Stimulated activated CD8-positive, alpha-beta memory T cell treated with anti-CD3 and anti-CD28 coated beads, Interleukin-15, amount 100 ng/mL, for 1 hour (primary cell): ENCODE measurements around the gene TRIM66.

Experiments used
- DNase-seq: peaks from one replicate; pipeline ENCODE4 v3.0.0-alpha.2; 2020; ENCODE audit warnings: low read depth

Gene TRIM66

DNA sequence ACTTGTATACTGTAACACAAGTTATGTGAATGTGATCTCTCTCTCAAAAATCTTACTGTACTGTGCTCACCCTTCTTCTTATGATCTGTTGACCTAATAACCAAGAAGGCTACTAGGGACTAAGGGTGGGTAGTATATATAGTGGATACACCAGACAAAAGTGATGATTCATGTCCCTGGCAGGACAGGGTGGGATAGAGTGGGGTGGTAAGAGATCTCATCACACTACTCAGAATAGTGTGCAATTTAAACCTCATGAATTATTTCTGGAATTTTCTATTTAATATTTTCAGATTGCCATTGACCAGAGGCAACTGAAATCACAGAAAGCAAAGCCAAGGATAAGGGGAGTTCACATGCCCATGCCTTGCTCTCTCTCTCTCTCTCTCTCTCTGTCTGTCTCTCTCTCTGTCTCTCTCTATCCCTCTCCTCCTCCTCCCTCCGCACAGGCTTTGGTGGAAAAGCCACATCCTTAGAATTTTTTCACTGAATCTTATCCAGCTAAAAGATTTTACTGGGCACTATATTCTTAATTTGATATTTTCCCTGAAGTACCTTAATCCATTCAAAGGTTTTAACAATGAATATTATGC lies 76.4 kb downstream of the TRIM66 start:
- DNase-seq = no peak

DNA sequence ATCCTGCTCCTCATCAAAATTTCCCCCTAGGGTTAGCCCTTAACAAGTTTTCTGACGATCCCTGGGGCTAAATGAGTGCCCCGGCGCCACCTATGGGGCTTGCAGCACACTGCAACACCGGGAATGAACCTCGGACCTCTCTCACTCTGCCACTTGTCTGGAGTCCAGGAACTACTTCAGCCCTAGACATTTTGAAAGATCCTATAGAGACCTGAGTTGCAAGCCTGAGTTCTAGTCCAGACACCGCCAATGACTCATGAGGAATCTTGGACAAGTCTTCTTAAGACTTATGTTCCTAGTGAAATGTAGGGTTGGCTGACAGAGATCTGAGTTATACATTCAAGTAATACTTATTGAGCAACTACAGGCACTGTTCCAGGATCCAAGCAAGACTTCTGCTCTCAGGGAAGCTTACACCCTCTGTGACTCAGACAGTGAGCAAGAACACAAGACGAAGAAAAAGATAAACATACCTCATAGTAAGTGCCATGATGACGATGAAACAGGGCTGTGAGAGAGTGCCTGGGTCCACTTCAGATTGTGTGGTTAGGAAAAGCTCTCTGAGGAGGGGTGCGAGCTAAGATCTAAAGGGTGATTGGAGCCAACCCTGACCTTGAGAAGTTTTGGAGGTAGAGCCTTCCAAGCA lies 78.3 kb downstream of the TRIM66 start:
- DNase-seq = no peak

DNA sequence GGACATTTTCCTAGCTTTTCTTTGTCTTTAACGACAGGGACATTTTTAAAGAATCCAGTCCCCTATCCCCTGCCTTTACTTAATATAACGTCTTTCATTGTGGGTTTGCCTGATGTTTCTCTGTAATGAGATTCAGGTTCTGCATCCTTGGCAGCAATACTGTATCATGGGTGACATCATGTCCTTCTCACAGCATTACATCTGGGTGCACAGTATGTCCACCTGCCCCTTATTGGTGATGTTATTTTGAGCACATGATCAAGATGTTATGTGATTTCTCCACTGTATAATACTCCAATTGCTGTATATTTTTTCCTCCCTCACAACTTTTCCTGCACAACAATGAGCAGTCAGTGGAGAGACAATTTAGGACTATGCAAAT lies 78.8 kb downstream of the TRIM66 start:
- DNase-seq = no peak

DNA sequence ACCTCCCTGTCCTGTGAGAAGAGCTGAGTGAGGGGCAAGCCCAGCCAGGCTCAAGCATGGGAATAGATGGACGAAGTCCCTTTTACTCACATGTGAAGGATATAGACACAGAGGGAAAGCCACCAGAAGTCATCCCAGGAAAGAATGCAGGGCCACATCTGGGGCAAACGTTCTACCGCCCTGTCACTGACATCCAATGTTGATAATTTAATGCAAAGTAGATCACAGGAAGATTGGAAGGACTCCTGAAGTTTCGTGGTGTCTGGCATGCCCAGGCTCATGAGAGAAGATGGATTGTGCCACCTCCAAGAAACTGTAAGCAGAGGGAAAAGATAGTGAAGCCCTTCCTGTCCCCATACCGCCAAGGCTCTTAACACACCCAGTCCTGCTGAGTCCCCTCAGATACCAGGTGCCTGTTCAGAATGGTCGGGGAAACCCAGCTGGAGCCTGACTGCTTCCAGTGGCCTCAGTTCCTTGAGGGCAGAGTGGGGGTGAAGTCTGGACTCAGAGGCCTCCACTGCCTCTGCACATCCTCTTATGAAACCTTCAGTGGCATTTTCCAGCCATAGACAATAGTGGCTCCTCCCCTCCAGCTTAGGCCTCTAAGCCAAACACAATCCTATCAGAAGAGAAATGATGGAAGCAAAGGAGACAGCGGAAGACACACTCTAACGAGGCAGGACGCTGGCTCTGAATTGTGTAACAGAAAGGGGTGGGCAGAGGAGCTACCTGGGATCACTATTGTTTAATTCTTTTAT lies 80.9 kb downstream of the TRIM66 start:
- no peak for DNase-seq

GRCh38 chr11:8598506-8598905 lies 84.0 kb downstream of the TRIM66 start:
- no peak for DNase-seq

- DNase-seq = no peak
Observed at GRCh38 chr11:8597182-8597581, 85.3 kb downstream of the TRIM66 start.

- no peak for DNase-seq
Observed at GRCh38 chr11:8596504-8597046, 85.9 kb downstream of the TRIM66 start.

GRCh38 chr11:8593935-8594909 lies 88.2 kb downstream of the TRIM66 start, which contains the start of gene STK33:
Gene STK33 (minus strand): TSS chr11:8594228. CDS start chr11:8474905, 119,323 bp downstream.
- no peak for DNase-seq

DNA sequence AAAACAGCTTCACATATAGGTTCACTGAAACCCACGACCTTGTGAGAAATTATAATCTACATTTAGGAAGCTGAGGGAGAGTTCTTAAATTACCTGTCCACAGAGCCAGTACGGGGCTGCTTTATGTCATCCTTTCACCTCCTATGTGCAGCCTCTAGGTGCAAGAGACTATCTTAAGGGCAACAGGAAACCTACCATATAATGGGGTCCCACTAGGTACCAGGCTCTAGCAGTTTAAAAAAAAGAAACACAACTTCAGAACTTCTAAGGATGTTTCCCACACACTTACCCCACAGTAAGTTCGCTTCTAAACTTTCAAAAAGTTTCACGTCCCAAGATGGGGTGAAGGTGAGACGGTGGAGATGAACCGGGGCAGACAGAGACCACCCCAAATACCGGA lies 89.0 kb downstream of the TRIM66 start:
- no peak for DNase-seq

GRCh38 chr11:8587915-8588314 lies 94.5 kb downstream of the TRIM66 start:
- no peak for DNase-seq

- no peak for DNase-seq
Observed at GRCh38 chr11:8586805-8587204, 95.7 kb downstream of the TRIM66 start.

GRCh38 chr11:8586184-8586583 lies 96.3 kb downstream of the TRIM66 start:
- DNase-seq = no peak

DNA sequence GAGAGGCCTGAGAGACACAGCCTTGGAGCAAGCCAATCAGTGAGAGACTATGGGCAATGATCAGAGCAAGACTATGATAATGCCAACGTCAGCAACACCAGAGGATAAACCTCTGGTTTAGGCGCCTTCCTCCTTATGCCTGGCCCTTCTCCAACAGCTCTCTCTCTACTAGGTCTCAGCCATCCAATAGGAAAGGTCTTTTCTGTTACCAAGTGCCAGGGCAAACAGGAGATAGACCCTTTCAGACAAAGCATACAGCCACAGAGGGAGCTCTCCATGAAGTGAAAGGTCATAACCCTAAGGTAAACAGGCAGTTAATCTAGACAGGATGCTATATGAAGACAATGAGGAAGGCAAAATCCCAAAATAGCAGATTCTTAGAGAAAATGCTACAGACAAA lies 98.0 kb downstream of the TRIM66 start:
- no peak for DNase-seq

GRCh38 chr11:8584082-8584481 lies 98.4 kb downstream of the TRIM66 start:
- DNase-seq = no peak

GRCh38 chr11:8581300-8581699 lies 101.2 kb downstream of the TRIM66 start:
- no peak for DNase-seq

GRCh38 chr11:8577791-8578581 lies 104.5 kb downstream of the TRIM66 start:
- DNase-seq = no peak

GRCh38 chr11:8574798-8575197 lies 107.7 kb downstream of the TRIM66 start:
- DNase-seq = no peak

DNA sequence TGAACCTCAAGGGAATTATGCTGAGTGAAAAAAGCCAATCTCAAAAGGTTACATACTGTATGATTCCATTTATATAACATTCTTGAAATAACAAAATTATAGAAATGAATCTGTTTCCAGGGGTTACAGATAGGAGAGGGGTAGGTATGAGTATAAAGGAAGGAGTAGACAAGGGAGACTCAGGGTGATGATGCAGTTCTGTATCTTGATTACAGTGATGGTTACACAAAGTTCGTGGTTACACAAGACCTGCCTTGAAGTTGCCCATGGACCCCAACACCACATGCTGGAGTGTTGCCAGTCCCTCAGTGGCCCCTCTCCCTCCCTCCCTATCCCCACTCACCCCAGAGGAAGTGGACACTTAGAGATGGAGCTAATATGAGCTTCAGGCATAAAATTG lies 108.7 kb downstream of the TRIM66 start:
- DNase-seq = no peak

DNA sequence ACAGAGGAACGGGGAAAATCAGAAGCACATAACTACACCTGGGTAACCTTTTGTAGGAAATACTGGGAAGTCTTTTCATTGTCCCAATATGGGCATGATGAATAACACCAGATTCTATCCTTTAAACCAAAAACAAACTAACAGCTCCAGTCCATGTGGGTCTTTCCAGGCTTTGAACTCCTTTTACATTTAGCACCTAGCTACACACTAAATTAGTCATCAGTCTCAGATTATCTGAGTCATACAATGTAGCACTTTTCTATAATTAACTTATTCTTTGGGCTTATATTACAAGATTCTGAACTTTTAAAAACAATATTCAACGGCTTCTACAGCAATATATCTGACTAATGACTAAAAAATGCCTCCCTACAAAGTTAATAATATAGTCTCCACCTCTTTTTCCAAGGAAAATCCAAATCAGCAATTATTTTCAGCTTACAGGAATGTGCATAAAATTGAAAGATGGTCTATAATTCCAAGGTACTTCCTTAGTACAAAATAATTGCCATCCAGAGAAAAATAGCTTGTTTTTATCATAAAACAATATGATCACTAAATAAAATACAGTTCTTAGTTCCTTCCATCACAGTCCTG lies 114.8 kb downstream of the TRIM66 start:
- no peak for DNase-seq

- no peak for DNase-seq
Observed at GRCh38 chr11:8566613-8567210, 115.8 kb downstream of the TRIM66 start.
